Cortex of kidney (tissue), 1 donor: ENCODE data around the gene NRROS.
"Not testable (repeated sequence)": the region's sequence is repeated elsewhere in the genome, so short reads cannot be mapped to it uniquely, and the experiment has no call there.

Source experiments
- DNase-seq: peaks from one replicate; lab custom pipeline; 2025; lab: John Stamatoyannopoulos, UW

Gene NRROS

DNA sequence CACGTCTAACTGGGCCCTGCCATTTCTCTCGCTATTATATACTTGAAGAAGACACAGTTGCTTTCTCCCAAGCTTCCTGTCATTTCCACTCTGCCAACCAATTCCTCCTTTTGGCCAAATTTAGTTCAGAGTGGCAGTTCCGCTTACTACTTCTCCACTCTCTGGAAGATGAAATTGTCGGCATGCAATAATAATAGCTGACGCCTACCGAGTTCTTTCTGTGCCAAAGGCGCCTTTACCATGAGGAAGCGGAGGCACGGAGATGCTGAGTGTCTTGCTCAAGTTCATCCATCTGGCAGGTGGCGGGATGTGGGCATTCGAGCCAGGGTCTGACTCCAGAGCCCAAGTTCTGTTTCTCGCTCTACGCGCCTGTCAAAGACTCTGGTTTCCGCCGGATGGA lies 14.6 kb upstream of the NRROS start:
- DNase-seq = no peak

DNA sequence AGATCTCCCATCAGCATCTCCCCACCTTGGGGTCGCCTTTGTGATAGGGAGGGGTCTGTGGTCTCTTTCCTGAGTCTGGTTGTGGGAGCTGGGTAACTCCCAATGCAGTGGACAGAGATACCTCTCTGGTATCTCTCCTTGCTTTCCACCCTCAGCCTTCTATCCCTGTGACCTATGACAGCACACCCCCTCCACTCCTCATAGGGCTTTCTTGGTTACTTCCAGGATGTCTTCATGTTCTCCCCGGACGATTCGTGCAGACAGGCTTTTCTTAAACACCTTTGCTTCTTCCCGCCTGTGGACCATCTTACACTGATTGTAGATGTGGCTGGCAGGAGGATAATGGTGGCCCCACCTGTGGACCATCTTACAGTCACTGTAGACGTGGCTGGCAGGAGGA lies 14.2 kb upstream of the NRROS start:
- DNase-seq = no peak

DNA sequence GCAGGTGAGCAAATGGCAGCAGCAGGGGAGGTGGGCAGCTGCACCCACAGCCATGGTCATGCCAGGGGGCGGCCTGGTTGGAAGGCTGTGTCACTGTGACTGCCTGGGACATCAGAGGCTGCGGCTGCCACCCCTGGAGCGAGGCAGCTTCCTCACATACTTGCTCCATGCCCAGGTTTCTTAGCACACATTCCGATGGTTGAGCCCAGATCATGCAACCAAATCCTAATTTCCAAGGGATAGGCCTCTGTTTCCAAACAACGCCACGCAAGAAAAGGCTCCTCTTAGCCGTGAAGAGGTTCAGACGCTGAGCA lies 11.6 kb upstream of the NRROS start:
- DNase-seq = no peak

DNA sequence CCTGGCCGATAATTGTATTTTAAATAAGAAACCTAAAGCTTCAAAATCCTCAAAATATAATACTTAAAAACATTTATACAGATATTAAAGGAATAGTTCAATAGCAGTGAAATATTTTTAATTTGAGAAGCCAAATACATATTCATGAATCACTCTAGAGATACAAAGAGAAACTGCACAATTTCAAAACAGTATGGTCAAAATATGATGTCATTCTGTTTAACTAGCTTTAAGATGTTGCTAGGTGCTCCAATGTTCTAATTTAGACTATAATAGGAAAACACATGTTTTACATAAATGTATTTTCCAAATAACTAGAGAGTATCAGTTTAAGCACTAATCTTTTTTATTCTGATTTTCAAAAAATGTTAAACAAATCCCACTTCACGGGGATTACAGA lies 10.3 kb upstream of the NRROS start:
- DNase-seq = no peak

DNA sequence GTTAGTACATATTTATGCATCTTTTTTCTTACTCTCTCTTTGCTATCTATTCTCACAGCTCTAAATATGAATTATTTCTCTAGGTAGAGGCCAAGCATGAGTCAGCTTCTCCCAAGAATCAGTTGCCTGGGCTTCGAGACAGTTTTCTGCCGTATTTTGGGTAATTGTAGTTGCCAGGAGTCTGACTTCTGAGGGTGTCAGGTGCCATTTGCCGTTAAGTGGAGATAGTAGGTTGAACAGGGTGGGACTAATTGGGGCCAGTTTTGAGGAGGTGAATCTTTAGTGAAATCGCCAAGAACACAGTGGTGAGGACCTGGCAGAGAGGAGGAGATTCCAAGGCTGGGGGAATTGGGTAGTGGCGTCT lies 7.8 kb upstream of the NRROS start:
- no peak for DNase-seq

DNA sequence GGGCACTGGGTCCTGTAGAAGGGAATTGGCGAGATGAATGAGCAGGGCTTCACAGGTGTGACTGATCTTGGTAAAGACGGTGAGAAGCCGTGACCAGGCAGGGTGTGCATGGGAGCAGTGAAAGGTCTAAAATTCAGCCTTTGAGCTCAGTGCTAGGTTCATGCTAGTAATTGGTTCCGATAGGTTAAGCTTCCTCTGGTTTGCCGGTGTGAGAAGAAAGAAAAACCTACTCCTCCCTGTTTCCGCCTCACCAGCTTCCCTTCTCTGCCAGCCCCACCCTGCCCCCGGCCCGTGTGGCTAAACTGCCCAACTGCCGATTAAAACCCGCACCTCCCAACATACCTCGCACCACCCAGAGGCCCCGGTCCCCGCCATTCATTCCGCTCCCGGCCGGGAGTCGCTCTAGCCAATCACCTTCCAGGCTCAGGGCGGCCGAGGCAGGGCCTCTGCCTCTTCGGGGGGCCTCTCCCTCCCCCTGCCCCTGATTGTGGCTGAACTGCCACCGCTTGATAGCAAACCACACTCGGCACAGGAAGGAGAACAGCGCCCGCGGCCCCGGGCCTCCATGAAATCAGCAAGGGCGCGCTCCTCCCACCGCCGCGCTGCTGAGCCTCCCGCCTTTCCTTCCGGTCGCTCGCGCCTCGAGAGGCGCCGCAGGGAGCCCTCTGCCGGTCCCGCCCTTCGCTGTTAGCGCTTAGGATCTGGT lies 7.3 kb upstream of the NRROS start:
- no peak for DNase-seq

DNA sequence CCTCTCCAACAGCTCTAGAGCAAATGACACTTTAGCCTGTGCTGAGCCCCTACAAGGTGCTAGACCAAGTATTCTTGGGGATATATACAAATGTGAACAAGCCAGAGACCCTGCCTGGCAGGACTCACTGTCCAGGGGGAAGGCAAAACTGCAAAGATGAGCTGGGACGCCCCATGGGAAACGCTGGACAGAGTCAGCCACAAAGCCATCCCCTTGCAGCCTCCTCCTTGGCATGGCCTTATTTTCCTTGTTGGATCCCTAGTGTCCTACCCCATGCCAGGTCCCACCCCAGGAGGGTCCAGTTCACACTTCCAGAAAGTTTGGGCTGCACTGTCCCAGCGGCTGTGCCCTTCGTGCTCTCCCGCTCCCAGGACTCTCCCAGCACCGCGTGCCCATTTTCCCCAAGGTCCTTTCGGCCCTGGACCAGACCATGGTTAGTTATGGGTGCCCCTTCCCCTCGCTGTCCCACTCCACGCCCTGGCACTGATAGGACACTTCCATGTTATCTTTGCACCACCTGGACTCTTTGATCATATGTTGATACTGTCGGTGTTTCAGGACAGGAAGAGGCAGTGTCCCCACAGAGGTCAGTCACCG lies 5.8 kb upstream of the NRROS start:
- DNase-seq = no peak

DNA sequence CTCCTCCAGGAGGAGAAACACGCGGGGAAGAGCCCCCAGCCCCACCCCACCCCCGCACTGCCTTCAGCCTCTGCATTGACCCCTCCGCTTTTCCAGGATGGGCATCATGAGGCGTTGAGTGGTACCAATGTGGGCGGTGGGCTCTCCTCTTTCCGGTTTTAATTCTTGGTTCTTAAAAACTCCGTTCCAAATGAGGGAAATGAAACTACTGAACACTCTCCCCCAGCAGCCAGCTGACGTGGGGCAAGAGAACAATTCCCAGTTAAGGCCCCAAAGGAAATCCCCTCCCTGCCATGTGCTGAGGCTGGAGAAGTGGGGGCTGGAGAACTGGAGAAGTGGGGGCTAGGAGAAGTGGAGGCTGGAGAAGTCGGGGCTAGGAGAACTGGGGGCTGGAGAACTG lies 5.3 kb upstream of the NRROS start:
- no peak for DNase-seq

DNA sequence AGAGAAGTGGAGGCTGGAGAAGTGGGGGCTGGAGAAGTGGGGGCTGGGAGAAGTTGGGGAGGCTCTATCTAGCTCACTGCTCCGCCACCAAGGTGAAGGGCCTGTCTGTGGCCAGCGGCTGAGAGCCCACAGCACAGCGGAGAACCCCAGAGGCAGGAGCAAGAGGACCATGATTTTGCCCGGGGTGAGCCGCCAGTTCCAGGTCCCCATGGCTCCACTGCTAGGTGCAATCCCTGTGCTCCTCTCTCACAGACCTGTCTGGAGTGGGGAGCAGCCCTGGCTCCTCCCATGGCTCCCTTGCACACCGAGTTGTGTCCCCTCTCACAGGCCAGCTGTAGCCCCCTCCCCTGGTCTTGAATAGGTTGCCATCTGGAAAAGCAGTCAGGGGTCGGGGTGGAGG lies 4.7 kb upstream of the NRROS start:
- DNase-seq = no peak

DNA sequence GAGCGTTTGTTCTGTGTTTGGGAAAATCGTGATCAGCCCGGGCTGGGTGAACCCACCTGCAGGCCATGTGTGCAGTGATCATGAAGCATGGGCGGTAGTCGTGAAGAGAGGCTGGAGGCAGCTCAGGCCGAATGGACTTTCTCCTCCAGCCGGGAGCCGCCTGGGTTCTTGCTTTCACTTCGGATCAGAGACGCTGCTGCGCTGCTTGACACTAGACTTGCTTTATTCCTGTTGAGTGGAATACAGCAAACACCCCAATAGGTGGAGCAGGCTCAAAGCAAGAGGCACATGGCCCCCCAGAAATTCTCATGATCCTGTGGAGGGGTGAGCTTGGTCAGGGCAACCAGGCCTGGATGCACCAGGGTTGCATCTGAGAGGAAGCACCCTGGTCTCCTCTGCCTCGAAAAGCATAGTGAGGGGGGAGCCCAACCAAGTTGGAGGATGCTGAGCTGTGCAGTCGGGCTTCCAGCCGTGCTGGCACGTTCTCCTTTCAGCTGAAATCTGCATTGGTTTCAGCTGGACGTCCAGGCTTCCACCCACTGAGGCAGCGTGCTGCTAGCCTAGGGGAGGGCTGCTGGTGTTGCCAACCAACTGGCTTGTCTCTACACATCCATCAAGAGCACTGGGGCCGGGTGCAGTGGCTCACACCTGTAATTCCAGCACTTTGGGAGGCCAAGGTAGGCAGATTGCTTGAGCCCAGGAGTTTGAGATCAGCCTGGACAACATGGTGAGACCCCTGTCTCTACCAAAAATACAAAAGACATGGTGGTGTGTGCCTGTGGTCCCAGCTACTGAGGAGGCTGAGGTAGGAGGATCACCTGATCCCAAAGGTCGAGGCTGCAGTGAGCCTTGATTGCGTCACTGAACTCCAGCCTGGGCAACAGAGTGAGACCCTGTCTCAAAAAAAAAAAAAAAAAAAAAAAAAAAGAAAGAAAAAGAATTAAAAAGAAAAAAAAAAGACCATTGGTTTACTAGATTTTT lies 2.8 kb upstream of the NRROS start:
- no peak for DNase-seq

DNA sequence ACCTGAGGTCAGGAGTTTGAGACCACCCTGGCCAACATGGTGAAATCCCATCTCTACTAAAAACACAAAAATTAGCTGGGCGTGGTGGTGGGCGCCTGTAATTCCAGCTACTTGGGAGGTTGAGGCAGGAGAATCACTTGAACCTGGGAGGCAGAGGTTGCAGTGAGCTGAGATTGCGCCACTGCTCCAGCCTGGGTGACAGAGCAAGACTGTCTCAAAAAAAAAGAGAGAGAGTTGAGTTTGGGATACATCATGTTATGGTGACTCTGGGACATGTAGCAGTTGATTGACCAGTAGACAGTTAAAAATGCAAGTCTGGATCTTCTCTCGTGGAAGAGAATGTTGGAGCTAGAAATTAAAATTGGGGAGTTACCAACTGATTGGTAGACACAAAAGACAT lies 1.6 kb upstream of the NRROS start:
- not testable (repeated sequence) for DNase-seq

DNA sequence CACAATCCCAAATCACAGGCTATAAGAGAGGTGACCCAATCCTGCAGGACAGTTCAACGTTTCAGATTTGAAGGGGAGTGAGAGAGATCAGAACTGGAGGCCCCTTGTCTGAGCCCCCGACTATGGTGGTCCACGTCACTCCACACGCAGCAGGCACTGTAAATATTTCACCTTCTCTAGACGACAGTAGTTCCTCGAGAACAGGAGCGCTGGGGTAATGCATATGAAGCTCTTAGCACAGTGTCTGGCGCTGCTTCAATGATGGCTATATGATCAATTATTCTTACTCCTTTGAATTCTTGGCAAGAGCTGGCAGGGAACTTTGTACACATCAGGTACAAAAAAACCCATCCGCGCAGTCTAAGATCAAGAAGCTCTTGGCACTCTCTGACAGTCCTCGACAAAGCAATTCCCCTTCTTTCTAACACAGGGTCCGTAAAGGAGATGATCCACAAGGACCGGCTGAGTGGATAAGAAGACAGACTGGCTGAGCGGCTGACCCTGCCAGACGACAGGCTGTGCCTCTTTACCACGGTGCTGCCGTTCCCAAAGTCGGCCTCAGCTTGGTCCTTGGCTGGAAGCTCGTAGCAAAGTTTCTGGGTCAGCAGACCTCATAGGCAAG lies 522 bp upstream of the NRROS start:
- DNase-seq = no peak

DNA sequence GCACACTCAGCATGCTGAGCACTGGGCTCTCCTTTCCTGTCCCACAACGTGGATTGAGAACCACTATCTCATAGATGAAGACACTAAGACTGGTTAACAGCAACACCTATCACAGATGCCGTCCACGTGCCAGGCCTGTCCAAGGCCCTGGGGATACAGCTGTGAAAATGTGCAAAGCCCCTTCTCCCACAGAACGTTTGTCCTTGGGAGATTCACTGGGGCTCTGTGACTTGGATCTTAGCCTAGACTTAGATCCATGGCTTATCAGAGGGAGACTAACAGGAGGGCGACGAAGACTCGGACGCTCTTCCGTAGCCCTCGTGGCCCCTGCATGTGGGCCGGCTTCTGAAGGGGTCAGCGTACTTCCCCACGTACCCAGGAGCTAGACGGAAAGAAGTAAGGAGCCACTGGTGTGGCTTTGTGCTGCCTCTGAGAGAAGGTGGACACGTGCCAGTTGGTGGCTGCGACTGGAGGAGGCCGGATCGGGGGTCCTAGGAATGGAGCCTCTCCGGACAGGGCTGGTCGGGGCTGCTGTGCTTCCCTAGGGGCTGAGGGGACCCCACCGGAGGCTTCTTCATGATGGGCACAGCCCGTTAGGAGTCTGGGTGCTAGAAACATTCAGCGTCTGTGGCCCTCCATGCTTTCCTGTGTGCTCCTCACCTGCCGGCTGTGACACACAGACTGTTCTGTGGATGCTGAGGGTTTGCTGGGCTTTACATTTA lies 964 bp downstream of the NRROS start:
- DNase-seq = no peak

DNA sequence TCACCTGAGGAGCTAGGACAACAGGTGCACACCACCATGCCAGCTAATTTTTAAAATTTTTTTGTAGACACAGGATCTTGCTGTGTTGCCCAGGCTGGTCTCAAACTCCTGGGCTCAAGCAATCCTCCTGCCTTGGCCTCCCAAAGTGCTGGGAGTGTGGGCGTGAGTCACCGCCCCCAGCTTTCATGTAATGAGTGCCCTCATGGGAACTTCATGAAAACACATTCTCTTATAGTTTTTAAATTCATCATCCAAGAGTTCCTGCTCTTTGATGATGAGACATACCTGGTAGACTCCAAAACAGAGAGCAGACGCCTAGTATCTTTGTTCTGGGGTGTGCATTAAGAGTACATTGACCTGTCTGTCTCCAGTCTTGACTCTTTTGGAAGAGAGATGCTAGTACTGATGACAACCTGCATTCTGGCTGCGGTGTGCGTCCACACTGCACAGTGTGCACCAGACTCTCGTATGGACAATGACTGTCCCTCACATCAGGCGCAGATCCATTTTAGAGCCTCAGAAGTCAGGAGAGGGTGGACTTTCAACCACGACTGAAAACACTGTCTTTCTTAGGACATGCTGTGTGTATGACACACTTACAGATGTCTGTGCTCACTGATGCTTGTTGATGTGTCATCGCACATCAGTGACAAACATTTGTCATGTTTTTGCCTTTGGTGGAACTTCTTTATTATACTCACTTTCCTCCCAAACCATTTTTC lies 2.0 kb downstream of the NRROS start:
- DNase-seq = no peak

DNA sequence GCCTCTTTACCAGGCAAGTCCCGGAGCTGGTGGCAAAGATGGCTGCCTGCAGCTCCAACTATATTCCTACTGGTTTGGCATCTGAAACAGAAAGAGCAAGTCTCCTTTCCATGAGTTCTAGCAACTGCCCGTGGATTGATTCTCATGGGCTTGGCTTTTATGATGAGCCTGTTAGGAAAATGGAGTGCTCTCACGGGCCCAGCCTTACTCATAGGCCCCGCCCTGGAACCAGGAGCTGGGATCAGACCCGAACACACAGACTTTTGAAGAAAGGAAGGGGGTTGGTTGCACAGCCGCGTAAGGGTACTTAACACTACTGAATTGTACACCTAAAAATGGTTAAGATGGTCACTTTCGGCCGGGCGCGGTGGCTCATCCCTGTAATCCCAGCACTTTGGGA lies 2.9 kb downstream of the NRROS start:
- DNase-seq = no peak

DNA sequence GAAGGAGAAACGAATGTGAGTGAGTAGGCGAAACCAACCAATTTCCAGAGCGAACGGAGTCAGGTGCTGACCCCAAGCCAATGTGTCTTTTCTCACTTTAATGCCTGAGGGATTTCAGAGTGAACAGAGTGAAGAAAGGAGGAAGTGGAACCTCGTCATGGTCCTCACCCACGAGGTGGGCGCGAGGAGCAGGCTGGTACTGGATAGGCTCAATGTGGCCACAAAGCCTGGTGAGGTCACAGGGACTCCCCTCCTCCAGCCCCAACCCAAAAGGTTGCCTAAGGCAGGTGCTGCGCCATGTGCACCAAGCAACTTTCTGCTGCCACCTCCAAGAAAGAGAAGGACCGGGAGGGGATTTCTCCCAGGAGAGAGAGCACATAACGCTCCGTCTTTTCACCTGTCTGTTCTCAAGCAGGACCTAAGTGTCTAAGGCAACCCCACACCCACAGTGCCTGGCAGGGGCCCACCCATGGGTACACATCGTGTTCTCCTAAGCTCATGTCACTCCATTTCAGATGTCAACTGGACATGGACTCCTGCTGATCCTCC lies 3.8 kb downstream of the NRROS start:
- DNase-seq = no peak

DNA sequence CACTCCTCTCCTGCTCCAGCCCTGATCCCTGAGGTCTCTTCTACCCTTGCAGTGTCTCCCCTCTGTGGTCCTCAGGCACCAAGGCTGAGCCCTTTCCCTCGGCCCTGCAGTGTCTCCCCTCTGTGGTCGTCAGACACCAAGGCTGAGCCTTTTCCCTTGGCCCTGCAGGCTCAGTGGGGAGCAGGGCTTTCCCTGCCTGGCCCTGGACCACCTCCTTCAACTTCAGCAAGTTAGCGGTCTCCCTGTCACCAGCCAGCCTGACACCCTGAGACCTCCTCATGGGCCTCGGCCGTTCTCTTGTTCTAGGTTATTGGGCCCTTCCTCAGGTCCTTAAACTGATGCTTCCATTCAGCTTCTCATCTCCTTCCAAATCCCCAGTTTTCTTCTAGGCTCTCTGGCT lies 4.3 kb downstream of the NRROS start:
- no peak for DNase-seq

DNA sequence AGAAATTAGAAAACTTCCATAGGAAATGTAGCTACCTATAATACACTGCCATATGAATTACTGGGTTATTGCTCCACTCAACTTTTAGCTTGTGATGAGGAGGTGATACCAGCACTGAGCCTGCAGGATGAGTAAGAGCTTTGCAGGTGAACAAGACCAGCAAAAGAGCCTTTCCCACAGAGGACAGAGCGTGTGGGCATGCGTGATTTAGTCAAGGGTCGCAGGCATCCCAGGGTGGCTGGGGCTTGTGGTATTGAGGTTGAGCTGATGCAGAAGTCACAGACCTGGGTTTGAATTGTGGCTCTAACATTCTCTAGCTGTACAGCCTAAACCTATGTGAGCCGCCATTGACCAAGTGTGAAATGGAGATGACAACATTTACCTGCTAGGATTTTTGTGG lies 5.6 kb downstream of the NRROS start:
- DNase-seq = no peak

DNA sequence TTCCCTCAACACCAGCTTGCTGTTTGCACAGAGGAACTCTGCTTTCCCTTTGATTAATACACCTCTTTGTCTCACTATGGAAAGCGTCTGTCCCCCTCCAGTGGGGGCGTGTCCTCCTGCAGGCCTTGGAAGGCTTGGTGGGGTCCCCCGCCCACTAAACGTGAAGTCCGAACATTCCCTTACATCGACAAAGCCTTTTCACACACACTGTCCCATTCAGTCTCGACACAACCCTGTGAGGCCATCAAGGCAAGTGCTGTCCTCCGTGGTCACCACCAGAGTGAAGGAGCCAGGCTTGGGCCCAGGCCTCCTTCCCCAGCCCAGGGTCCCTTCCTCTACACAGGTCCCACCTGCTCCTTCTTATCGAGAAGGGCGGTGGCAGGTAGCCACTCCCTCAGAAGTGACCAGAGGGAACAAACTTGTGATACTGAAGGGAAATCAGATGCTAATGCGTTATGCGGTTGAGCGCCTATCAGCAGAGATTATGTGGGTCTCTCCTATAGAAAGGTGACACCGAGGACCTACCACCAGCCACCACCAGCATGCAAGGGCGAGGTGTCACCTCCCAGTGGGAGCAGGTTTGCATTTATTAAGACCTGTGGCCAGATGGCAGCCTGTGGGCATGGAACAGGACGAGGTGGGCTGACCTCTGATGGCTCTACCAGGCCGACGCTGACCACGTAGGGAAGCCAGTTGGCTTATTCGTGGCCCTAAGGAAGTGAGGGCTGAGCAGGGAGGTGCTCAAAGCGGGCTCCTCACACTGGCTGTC lies 6.6 kb downstream of the NRROS start:
- DNase-seq = no peak

DNA sequence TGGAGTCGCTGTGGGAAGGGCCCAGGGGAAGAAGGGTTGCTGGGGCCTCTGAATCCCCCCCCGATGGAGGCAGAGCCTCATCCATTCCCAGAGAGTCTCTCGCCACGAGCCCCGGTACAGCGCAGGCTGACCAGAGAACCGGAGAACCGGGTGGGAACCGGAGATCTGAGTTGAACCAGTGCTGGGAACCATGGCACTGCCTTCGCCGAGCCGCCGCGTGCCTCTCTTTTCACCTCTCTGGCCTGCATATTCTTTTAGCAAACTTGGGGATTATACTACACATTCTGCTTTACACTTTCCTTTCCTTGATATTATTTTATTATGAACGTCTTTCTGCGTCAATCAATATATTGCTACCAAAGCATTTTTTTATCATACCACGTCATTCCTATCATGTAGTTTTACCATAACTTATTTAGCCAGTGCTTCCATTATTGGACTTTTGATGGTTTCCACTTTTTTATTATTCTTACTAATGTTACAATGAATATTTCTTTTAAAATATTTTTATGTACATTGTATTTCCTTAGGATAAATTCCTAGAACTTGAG lies 7.2 kb downstream of the NRROS start:
- no peak for DNase-seq
